HG03064 (cell line): ENCODE data around the gene GPC6.
"Not testable (repeated sequence)": the region's sequence is repeated elsewhere in the genome, so short reads cannot be mapped to it uniquely, and the experiment has no call there.

ENCODE experiments used
- ATAC-seq: cut with Tn5 transposase; IDR thresholded peaks from one replicate; pipeline ENCODE4 v1.9.1; 2021; ENCODE audit warnings: low read depth; ENCODE audit not compliant: unreplicated experiment

The GPC6 gene

DNA sequence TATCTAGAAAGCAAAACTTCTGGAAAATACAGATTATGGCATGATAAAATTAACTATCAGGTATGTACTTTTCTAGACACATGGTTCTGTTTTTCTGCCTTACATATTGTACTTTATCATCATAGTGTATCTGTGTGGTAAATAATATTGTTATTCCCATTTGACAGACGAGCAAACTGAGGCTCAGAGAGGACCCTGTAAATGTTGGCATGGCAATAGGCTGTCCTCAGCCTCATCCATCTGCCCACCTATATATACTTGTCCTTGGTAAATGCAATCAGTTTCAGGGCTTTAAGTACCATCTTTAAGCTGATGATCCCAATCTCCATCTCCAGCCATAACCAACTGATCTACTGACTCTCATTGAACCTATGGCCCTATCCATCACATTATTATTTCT, 1074.9 kb downstream of the GPC6 start:
- ATAC-seq: no peak

DNA sequence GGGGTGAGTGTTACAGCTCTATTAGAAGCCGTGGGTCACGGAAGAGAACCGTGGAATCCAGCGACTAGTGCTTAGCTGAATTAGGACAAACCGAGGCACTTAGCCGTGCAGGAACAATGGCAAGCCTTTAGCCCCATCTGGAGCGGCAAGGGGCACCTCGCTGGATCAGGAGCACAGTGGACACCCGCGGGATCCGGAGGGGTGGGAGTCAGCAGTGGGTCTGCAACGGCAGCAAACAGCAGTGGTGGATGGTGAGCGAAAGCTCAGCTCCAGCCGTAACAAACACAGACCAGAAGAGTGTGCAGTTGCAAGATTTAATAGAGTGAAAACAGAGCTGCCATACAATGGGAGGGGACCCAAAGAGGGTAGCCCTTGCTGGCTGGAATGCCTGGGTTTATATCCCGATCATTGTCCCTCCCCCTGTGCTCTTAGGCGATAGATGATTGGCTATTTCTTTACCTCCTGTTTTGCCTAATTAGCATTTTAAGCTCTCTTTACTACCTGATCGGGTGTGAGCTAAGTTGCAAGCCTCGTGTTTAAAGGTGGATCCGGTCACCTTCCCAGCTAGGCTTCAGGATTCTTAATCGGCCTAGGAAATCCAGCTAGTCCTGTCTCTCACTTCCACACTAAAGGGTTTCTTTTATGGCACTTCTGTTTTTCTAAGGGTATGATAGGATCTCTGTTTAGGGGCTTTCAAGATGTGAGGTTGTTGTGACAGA, 1076.4 kb downstream of the GPC6 start:
- not testable (repeated sequence) for ATAC-seq

DNA sequence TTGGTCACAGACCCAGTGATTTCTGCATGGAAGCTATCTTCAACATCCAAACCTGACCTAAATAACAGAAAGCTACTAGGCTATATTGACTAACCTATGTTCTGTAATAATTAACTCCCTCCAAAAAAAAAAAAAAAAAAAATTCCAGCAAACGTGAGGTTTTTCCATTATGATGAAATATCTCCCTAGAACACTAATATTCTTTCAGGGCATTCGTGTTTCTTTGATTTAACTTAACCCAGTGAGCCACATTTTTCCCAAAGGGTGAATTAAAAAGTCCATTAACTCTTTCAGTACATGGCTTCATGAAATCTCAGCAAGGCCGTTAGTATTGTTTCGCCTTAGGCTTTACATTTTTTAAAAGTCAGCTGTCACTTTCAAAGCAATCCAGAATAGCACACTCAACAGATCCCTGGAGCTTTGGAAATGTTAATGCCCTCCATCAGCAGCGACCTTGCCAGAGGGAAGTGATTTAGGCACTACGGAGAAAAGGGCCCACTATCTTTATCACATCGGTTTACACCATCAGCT, 1077.1 kb downstream of the GPC6 start:
- ATAC-seq: no peak

DNA sequence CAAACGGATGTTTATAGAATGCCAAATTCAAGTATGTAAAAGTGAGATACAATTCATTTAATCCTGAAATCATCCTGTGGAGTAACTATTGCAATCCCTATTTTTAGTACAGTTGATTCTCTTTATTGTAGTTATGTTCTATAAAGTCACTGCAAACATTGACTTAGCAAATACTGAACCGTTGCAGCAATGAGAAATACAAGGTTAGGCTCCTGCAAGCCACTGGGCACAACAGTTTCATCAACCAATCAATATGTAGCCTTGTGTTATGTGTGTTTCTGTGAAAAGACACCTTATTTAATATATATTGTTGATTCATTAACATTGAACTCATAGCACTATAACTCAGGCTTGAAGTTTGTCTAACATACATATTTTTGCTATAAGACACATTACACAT, 1078.4 kb downstream of the GPC6 start:
- no peak for ATAC-seq

DNA sequence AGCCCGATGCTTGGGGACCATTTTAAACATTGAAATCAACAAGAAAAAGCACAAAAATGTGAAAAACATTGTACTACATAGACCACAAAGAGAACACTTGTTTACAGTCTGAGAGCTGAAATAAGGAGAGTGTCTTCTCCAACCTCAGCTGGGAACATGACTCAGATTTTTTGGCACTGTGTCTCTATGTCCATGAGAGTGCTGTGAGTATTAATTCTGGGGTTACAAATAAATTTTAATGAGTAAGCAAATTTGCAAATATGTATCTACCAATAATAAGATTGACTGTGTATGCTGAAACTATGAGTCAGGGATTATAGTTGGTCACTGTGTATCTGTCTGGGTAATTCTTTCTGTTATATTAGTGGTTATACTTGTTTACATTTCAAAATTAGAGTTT, 1078.9 kb downstream of the GPC6 start:
- ATAC-seq: no peak

DNA sequence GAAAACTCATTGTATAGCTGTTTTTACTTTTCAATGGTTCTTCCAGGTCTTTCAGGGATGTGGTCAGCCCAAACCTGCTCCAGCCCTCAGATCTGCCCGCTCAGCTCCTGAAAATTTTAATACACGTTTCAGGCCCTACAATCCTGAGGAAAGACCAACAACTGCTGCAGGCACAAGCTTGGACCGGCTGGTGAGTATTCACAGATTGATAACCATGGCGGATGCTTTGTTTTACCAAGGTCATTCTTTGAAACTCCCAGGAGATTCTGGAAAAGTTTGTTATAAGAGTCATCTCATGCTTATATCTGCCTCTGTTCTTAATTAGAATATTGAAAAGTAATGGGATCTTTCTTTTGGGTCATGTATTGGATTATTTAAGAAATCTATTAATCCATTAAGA, 1079.3 kb downstream of the GPC6 start:
- no peak for ATAC-seq

DNA sequence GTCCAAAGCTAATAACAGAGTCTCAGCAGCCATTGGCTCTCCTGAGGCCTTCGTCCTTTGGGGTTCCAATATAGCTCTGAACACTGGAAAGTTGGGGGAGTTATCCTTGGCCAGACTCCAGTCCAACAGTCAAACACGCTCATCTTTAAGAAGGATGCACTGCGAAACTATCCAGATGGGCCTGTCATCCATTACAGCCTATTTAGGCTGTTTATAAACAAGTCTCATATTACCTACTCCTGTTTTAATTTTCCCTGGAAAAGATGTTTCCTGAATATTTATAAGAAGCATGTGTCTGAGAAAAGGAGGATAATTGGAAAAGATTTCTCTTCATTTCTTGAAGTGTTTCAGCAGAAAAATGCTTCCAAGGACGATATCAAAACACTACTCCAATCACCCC, 1082.2 kb downstream of the GPC6 start:
- no peak for ATAC-seq

DNA sequence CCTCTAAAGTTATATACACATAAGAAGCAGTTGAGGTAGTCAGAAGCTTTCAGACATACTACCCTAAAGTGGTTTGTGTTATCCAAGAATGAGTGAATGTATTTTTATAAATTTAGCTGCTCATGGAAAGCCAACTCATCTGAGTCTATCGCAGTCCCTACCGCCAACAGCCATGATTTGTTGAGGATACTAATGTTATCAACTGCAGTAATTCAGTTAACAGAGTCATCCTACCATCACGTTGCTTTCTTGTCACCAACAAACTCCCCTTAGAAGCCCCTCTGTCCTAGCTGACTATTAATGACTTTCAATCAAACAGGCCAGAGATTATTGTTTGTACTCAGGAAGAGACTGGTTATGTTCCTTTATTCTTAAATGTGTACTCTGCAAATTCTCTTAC, 1083.0 kb downstream of the GPC6 start:
- no peak for ATAC-seq

DNA sequence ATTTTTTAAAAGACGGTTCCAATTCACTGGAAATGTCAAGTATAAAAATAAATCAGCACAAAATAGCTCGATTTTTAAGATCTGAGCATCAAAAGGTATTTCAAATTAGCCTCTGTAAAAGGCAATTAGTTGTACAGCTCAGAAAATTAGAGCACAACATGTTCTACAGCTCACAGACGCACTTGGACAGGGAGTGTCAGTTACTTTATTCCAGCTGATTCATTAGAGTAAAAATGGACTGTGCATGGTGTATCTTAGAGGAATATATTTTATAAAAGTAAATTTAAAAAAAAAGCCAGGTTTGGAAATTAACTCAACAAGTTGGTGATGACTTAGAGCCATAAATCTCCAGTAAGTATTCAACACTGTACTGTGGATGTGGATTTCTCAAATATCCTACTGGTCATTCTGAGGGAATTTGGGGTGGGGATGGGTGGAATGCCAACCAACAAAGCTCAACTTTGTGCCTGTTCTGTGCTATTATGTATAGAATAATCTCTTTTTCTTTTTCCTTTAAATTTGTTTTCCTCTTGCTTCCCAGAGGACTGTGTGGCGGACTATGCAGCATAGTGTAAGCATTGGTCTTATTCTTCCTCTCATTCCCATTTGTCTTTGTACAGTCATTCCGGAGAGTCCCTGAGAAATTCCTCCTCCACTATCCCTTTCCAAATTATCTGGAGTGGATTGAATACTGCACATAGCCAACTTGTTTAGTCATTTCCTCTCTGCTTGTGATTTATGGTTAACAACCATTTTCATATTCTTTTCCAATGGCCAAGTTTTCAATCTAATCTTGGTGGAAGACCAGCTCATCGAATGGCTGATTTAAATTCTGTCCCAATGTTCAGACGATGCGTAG, 1083.6 kb downstream of the GPC6 start:
- no peak for ATAC-seq

DNA sequence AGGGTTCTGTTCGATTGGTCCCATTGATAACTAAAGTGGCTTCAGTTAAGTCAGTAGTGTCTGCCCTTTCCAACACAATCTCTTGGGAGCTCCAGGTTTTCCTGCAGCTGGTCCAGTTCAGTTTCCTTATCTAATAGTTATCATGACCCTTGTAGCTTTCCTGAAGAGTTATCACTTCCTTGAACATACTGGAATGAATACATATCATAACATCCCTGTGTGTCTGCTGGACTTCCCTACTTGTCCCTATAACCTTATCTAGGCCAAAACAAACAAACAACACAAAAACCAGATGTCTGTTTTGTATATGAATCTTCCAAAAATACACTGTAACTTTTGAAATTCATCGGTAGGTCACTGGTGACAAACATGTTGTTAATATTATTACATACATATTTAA, 1085.3 kb downstream of the GPC6 start:
- no peak for ATAC-seq

DNA sequence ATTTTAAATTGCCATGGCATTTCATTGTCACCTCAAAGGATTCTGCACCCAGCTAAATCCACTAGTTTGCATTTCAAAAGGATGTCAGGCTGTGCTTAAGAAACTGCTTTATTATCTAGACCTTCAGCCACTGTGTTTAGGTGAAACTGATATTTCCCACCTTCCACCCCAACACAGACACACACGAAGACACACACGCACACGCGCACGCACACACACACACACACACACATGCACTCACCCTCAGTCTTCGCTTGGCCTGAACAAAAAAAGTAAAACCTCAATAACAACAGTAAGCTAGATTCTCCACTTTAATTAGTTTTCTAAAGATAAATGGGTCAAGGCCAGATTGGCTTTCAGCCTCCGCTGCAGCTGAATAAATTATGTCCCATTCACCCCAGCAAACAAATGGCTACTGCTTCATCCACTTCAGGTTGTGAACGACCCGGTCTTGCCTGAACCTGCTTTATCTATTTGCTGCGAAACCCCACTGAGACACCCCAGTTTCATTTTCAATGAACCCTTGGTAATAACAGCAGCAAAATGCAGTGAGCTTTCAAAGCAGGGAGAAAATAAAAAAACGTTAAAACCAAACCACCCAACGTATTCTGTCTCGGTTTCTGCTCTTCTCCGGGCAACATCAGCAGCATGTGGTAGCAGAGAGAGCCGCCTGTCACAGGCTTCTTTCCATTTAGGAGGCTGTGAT, 1086.1 kb downstream of the GPC6 start:
- ATAC-seq: no peak

DNA sequence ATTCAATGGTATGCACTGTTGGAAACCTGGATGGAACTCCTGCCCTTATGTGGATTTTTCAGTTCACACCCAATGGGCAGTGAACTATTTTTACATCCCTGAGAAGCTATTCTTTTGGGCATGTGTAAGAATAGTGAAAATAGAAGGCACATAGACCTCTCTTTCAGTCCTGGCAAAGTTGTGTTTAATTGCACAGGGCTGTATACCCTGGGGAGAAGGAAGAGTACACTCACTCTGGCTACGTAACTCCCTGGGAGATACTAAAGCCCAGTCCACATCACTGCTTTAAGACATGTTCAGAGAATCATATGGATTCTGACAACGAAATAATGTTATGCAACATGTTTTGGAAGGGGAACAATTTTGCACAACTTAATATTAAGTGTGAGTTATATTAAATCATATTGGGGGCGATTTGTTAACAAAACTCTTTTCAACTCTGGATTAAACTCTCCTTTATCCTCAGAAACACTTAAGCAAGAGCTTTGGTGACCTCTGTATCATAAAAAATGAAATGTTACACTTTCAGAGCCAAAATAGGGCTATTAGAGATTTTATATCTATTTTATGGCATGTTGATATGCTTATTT, 1086.8 kb downstream of the GPC6 start:
- no peak for ATAC-seq

DNA sequence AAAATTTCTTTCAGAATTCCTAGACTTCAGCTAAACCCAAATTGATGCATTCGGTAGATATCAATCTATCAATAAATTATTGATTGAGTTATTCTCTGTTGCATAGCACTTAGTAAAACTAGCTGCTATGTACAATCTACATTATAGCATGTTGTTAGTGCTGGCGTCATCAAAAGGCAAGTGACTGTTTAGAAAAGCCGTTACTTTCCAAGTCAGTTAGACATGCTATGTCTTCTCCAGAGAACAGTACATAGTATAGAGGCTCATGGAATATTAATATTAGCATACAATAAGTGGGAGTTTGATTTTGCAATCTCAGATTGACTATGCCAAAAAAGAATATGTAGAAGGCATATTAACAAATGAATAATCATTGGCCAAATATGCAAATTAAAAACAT, 1087.3 kb downstream of the GPC6 start:
- no peak for ATAC-seq

DNA sequence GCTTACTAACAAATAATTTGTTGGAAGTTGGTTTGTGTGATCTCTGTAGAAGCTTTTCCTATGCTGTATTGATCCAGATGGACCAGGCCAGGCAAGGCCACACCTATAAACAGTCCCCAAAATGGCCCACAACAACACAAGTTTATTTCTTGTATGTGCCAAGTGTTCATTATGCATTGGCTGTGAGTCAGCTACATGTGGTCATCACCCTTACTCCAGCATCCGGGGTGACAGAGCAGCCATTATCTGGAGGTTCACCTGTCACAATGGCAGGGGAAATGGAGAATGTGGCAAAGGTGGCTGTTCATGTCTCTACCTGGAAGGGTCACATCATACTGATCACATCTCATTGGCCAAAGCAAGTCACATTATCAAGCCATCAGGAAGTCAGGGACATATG, 1088.6 kb downstream of the GPC6 start:
- no peak for ATAC-seq

DNA sequence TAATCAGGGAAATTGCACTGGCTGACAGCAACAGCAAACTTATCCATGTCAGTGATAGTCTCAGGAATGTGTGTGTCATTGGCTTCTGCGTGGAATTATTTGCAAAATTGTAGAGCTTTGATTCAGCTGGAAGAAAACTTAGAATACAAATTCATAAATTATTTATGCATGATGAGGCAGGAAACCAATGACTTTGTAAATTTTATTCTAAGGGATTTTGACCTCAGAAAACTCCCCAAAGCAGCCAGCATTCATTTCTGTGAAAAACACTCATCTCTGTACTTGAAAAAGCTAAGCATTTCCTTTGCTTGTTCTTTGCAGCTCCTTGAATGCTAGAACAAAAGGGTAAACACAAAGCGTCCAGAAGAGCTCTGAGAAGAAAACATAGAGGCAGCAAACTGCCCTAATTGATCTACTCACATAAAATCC, 1090.5 kb downstream of the GPC6 start:
- ATAC-seq: no peak

DNA sequence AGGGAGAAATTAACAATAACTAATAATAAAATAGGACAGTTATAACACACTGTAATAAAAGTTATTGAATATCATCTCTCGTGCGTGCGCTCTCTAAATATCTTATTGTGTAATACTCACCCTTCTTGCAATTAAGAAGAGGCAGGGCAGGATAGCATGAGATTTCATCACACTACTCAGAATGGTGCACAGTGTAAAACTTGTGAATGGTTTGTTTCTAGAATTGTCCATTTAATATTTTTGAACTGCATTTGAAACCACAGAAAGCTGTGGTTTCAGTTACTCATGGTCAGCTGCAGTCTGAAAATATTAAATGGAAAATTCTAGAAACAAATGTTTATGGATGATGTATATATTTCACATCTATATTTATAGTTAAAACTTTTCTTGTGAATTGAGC, 1091.8 kb downstream of the GPC6 start:
- no peak for ATAC-seq

DNA sequence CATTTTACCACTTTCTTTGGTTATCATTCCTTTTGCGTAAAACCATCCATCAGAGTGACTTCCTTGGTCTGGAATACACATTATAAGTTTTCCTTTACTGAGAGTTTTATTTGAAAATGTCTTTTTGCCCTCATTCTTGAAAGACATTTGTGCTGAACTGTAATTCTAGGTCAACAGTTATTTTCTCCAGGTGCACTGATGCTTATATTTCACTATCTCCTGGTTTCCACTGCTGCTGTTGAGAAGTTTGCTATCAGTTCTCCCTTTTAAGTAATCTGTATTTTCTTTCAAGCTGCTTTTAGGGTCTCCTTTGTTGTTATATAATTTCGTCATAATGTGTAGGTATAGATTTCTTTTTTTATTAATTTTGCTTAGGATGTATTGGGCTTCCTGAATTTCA, 1092.9 kb downstream of the GPC6 start:
- ATAC-seq: no peak

DNA sequence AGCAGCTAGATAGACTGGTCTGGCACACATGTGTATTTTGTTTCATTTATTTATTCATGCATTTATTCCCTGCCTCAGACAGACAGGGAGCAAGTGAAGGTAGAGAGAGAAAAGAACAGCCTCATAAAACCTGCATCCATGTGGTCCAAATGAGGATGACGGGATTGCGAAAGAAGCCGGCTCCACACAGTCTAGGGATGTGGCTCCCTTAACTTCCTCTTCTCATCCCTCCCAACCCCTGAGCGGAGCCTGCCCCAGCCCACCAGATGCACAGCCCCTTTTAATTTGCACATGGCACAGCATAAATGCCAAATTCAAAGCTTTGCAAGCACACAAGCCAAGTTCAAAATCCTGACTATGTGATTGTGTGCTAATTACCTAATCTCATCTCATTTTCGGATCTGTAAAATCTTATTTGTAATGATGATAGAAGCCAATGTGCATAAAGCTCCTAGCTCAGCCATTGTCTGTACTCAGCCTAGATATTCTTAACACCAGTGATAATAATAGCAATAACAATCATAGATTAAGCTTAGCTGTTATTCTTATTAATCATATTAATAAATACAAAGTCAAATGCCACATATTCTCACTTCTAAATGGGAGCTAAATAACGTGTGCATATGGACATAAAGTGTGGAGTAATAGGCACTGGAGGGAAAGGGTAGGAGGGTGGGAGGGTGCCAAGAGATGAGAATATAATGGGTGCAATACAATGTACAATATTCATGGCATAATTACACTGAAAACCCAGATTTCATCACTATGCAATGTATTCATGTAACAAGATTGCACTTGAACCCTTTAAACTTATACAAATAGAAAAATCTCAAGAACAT, 1096.5 kb downstream of the GPC6 start:
- ATAC-seq: no peak

DNA sequence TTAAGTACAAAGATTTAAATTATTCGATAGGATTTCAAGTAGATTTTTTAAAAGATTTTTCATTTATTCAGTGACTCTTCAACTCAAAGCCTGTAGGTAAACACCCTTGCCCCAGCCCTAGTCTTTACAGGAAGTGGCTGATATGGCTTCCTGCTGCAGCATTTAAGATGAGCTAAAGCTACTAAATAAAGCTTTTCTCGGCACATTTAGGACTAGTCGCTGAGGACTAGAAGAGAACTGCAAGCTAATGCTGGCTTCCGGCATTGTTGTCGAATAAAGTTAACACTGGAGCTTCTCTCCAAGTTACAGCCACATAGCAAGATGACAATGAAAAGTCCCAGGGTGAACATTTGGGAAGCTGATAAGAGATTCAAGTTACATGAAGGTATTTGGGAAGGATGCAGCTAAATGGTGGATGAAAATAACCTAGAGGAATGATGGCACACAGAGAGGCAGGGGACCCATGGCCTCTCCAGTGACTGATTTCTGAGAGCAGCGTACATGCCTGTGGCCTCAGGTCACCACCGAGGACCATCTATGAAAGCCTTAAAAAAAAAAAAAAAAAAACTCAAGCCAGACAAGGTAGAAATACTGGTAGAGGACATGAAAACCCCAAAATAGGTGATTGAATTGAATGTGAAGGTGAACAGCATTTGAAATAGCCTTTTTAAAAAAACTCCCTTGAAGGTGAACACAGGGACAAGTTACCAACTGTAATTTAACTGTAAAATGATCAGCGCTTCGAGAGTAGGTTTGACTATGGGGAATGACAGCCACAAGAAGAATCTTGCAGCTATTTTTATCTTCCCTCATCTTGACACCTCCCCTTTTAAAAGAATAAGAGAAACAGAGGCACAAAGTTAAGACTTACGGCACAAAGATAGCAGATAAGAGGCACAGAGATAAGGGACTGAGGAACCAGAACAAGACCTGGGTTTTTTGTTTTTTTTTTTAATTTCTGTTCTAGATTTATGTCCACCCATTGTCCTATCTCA, 1097.5 kb downstream of the GPC6 start:
- no peak for ATAC-seq
